Coronary artery (tissue), 2 donors: ENCODE measurements around the gene EIF3L.

Experiments used
- DNase-seq: peaks from one replicate; pipeline ENCODE4 v3.0.0-alpha.2; 2017; ENCODE audit warnings: low spot score
- H3K27ac ChIP-seq, 2 donors: fragments of 200-600 bp; sonication (generic); one replicate each; pipeline ENCODE4 v1.5.1; 2016 to 2019
- H3K4me3 ChIP-seq: fragments of 200-600 bp; sonication (generic); 2 replicates; pipeline ENCODE4 v1.5.1; 2016; ENCODE audit warnings: mild to moderate bottlenecking, moderate library complexity
- CTCF ChIP-seq: fragments of 200-600 bp; sonication (generic); IDR thresholded peaks from one replicate; pipeline ENCODE4 v1.5.1; 2019; ENCODE audit warnings: antibody characterized with exemption

EIF3L gene

GRCh38 chr22:37891926-37892325 lies 42.7 kb downstream of the EIF3L start:
- TF ChIP-seq CTCF = no peak
- DNase-seq = no peak
- peak overlapping the region in 1 of 2 donors; percentile 80 for H3K27ac ChIP-seq
- no peak overlapping the region for H3K4me3 ChIP-seq

GRCh38 chr22:37892566-37893335 lies 43.5 kb downstream of the EIF3L start:
- TF ChIP-seq CTCF = no peak
- Histone ChIP-seq H3K27ac (peak overlapping the region; percentile 6 to 80), H3K4me3 (no peak overlapping the region)
- no peak for DNase-seq

GRCh38 chr22:37893583-37893983 lies 44.4 kb downstream of the EIF3L start:
- Histone ChIP-seq H3K27ac (peak overlapping the region in 1 of 2 donors; percentile 80), H3K4me3 (no peak overlapping the region)
- no peak for DNase-seq
- TF ChIP-seq CTCF = no peak

GRCh38 chr22:37894939-37895670 lies 45.9 kb downstream of the EIF3L start:
- Histone ChIP-seq H3K27ac (peak overlapping the region in 1 of 2 donors; percentile 24), H3K4me3 (no peak overlapping the region)
- no peak for DNase-seq
- TF ChIP-seq CTCF = no peak

- DNase-seq = no peak
- no peak overlapping the region for H3K4me3 ChIP-seq
- peak overlapping the region in 1 of 2 donors; percentile 46 for H3K27ac ChIP-seq
- no peak for TF ChIP-seq CTCF
Observed at GRCh38 chr22:37896181-37896592, 47.0 kb downstream of the EIF3L start.

- no peak for DNase-seq
- peak overlapping the region in 1 of 2 donors; percentile 46 for H3K27ac ChIP-seq
- no peak overlapping the region for H3K4me3 ChIP-seq
Observed at GRCh38 chr22:37896939-37897338, 47.7 kb downstream of the EIF3L start.

More at GRCh38 chr22:37896939-37897338, 47.7 kb downstream of the EIF3L start:
- TF ChIP-seq CTCF = no peak
